ENCODE data around the gene CTNNA2. TPM values are rescaled to one million over a fixed set of nuclear protein-coding genes. Genes with fewer than 3 reads are reported as not detected.

CTNNA2 gene
- total RNA-seq, 5 donors from 2014 or later (not counting 1 experiment from before 2014, with no cell fraction given), result not detected

DNA sequence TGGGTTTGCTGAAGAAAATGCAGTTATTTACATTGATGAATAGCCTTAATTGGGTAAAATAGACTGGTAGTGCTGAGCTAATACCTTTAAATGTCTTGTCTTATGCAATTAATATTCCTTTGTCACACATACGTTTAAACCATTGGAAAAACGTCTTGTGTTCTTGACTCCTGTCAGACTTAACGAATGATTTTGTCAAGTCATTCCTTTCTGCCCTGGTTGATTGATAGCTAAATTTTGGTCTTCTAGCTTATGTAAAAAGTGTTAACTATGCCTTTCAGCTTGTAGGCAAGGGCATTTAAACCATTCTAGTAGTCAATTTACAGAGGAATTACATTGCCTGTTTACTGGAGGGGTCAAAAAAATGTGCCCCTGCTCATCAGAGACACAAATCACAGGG, 897.5 kb downstream of the CTNNA2 start:
- ATAC-seq (replicated peaks in 1 of 4) (no peak), DNase-seq (no peak)
- H3K36me3 Mint-ChIP-seq, result no peaks in the 10 kb centered on the region
- H3K27me3 Mint-ChIP-seq, result no peaks in the 10 kb centered on the region
- peaks cover 3 to 29% (median 16%) of the 10 kb centered on the region in 3 donors for H3K9me3 Mint-ChIP-seq
- Histone ChIP-seq H3K9me3 (no peaks in the 10 kb centered on the region), H3K27me3 (replicated peaks in 1 of 2; ENCODE audit: control insufficient read depth in 2 of 2, extremely low read depth in 1 of 2, insufficient read depth in 2 of 2, low read length in 1 of 2) (no peaks in the 10 kb centered on the region), H3K27ac (ENCODE audit: low read length) (no peak overlapping the region), H3K36me3 (ENCODE audit: control insufficient read depth in 2 of 2, extremely low read depth in 1 of 2, insufficient read depth in 1 of 2, low read length in 1 of 2) (no peaks in the 10 kb centered on the region), H3K4me1 (ENCODE audit: control insufficient read depth in 1 of 2, extremely low read depth in 1 of 2, insufficient read depth in 2 of 2, low read length in 2 of 2) (no peaks in the 10 kb centered on the region), H3K4me3 (ENCODE audit: control insufficient read depth in 1 of 2, extremely low read depth in 1 of 2, low read length in 1 of 2) (no peak overlapping the region)
- POLR2A ChIA-PET, result no interaction called here
- H3K4me3 Mint-ChIP-seq, result no peak overlapping the region
- CTCF ChIA-PET, result no interaction called here
- H3K27ac Mint-ChIP-seq, result no peak overlapping the region
- H3K4me1 Mint-ChIP-seq, result no peaks in the 10 kb centered on the region
- WGBS (ENCODE audit: insufficient coverage), result no CpG with 5 or more reads among the region's 3 CpGs

DNA sequence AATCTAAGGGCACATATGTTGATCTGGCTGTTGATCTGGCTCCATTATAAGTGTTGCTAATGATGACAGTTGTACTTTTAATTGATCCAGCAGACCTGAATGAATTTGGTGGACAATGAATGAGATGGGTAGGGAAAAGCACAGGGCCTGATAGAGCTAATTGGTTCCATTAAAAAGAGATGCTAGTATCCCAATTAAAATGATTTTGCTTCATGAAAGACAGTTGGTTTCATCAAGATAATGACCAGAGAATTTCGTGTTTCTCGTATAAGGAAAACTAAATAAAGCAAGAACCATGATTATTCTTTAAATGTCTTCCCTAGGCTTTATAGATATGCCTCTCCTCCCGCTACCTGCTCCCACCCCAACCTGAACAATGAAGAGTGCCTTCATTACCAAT, 900.3 kb downstream of the CTNNA2 start:
- Histone ChIP-seq H3K4me1 (ENCODE audit: control insufficient read depth in 1 of 2, extremely low read depth in 1 of 2, insufficient read depth in 2 of 2, low read length in 2 of 2) (no peaks in the 10 kb centered on the region), H3K4me3 (ENCODE audit: control insufficient read depth in 1 of 2, extremely low read depth in 1 of 2, low read length in 1 of 2) (no peak overlapping the region), H3K27me3 (replicated peaks in 1 of 2; ENCODE audit: control insufficient read depth in 2 of 2, extremely low read depth in 1 of 2, insufficient read depth in 2 of 2, low read length in 1 of 2) (no peaks in the 10 kb centered on the region), H3K27ac (ENCODE audit: low read length) (no peak overlapping the region), H3K36me3 (ENCODE audit: control insufficient read depth in 2 of 2, extremely low read depth in 1 of 2, insufficient read depth in 1 of 2, low read length in 1 of 2) (no peaks in the 10 kb centered on the region), H3K9me3 (no peaks in the 10 kb centered on the region)
- Mint-ChIP-seq H3K36me3 (no peaks in the 10 kb centered on the region), H3K27ac (no peak overlapping the region), H3K4me1 (no peaks in the 10 kb centered on the region), H3K27me3 (no peaks in the 10 kb centered on the region), H3K9me3 (peaks cover 8 to 38% (median 19%) of the 10 kb centered on the region in 3 donors), H3K4me3 (no peak overlapping the region)
- no peak for ATAC-seq (replicated peaks in 1 of 4)
- ChIA-PET CTCF (no interaction called here), POLR2A (no interaction called here)
- DNase-seq, result no peak
- 100% methylated on average over 2 of the region's 3 CpGs for WGBS (ENCODE audit: insufficient coverage)

DNA sequence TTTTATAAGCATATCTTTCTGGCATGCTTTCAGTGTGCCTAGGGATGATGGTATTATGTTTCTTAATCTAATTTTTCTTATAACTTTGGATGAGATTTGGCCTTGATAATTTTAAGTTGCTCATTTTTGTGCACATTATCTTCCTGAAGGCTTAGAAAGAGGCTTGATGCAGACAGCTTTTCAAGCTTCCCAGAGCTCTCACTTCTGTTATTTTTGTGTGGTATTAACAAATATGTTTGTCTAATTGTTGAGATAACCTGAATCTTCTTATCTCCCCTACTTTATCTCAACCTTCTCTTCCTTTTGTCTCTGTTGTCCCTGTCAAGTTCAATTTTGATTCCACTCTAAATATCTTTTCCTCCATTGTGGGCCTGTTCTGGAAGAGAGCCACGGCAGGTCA, 904.9 kb downstream of the CTNNA2 start:
- ATAC-seq (replicated peaks in 1 of 4) (no peak), DNase-seq (no peak)
- H3K27me3 Mint-ChIP-seq, result no peaks in the 10 kb centered on the region
- Histone ChIP-seq H3K9me3 (no peaks in the 10 kb centered on the region), H3K4me1 (ENCODE audit: control insufficient read depth in 1 of 2, extremely low read depth in 1 of 2, insufficient read depth in 2 of 2, low read length in 2 of 2) (no peaks in the 10 kb centered on the region), H3K27me3 (replicated peaks in 1 of 2; ENCODE audit: control insufficient read depth in 2 of 2, extremely low read depth in 1 of 2, insufficient read depth in 2 of 2, low read length in 1 of 2) (no peaks in the 10 kb centered on the region), H3K27ac (ENCODE audit: low read length) (no peak overlapping the region), H3K36me3 (ENCODE audit: control insufficient read depth in 2 of 2, extremely low read depth in 1 of 2, insufficient read depth in 1 of 2, low read length in 1 of 2) (no peaks in the 10 kb centered on the region), H3K4me3 (ENCODE audit: control insufficient read depth in 1 of 2, extremely low read depth in 1 of 2, low read length in 1 of 2) (no peak overlapping the region)
- ChIA-PET POLR2A (interaction anchor here in 1 of 2 donors (0.5 kb wide), 1 partner anchor 11 kb away, joined by 3 read pairs; no protein-coding TSS in a partner anchor), CTCF (no interaction called here)
- peaks cover 9 to 44% (median 20%) of the 10 kb centered on the region in 3 donors for H3K9me3 Mint-ChIP-seq
- H3K27ac Mint-ChIP-seq, result no peak overlapping the region
- no peaks in the 10 kb centered on the region for H3K4me1 Mint-ChIP-seq
- 100% methylated on average over 1 of the region's 1 CpG for WGBS (ENCODE audit: insufficient coverage)
- H3K36me3 Mint-ChIP-seq, result no peaks in the 10 kb centered on the region
- H3K4me3 Mint-ChIP-seq, result no peak overlapping the region

DNA sequence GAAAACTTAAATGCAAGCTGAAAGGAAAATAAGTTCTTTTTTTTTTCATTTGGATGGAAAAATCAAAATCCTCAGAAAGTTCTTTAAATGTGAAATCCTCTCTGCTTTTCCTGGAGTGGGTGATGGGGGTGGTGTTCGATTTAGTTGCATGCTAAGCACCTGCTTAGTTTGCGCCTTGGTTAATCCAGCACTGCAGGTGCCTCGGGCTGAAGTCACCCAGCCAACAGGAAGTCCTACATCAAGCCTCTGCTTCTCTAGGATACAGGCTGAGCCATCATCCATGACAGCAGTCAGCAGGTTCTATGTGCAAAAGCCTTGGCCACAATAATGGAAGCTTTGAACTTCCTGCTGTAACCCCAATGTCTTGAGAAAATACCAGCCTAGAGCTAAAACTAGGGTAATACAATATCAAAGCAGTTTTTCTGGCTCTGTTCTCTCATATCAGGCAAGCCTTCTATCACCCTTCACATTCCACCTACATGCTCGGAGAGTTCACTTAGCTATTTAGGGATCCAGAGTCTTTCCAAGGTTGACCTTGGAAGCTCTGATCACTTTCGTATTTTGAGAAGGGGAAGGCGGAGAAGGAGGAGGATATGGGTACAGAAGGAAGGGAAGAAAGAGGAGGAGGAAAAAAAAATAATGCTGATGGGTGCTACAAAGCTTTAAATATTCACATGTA, 907.8 kb downstream of the CTNNA2 start:
- Mint-ChIP-seq H3K4me3 (no peak overlapping the region), H3K9me3 (peaks cover 9 to 31% (median 13%) of the 10 kb centered on the region in 3 donors), H3K36me3 (no peaks in the 10 kb centered on the region), H3K27ac (no peak overlapping the region), H3K4me1 (no peaks in the 10 kb centered on the region), H3K27me3 (no peaks in the 10 kb centered on the region)
- Histone ChIP-seq H3K4me1 (ENCODE audit: control insufficient read depth in 1 of 2, extremely low read depth in 1 of 2, insufficient read depth in 2 of 2, low read length in 2 of 2) (no peaks in the 10 kb centered on the region), H3K27ac (ENCODE audit: low read length) (no peak overlapping the region), H3K9me3 (no peaks in the 10 kb centered on the region), H3K36me3 (ENCODE audit: control insufficient read depth in 2 of 2, extremely low read depth in 1 of 2, insufficient read depth in 1 of 2, low read length in 1 of 2) (no peaks in the 10 kb centered on the region), H3K27me3 (replicated peaks in 1 of 2; ENCODE audit: control insufficient read depth in 2 of 2, extremely low read depth in 1 of 2, insufficient read depth in 2 of 2, low read length in 1 of 2) (no peaks in the 10 kb centered on the region), H3K4me3 (ENCODE audit: control insufficient read depth in 1 of 2, extremely low read depth in 1 of 2, low read length in 1 of 2) (no peak overlapping the region)
- 61% methylated on average over 3 of the region's 6 CpGs for WGBS (ENCODE audit: insufficient coverage)
- DNase-seq (no peak), ATAC-seq (replicated peaks in 1 of 4) (no peak)
- POLR2A ChIA-PET, result interaction anchor here (0.6 to 0.7 kb wide), 2 partner anchors 363 to 534 kb away, joined by 3 read pairs; no protein-coding TSS in a partner anchor
- CTCF ChIA-PET, result no interaction called here

DNA sequence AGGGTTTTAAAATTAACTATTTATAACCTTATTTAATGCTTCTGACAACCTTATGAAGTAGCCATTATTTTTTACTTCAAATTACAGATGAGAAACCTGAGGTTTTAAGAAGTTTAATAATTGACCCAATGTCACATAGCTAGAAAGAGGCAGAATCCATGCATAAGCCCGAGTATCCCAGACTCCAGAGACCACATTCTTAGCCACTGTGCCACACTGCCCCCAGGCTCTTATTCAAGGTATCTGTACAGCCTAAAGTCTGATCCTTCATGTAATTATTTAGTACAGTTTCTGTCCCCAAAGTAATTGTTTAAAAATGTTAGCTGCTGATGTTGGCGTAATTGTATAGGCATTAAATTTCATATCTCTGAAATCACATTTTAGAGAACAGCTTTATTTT, 916.4 kb downstream of the CTNNA2 start:
- Mint-ChIP-seq H3K27me3 (no peaks in the 10 kb centered on the region), H3K9me3 (peaks cover 6 to 21% (median 17%) of the 10 kb centered on the region in 3 donors), H3K4me1 (no peaks in the 10 kb centered on the region), H3K4me3 (no peak overlapping the region), H3K36me3 (no peaks in the 10 kb centered on the region), H3K27ac (no peak overlapping the region)
- no peaks in the 10 kb centered on the region for H3K27me3 ChIP-seq (replicated peaks in 1 of 2; ENCODE audit: control insufficient read depth in 2 of 2, extremely low read depth in 1 of 2, insufficient read depth in 2 of 2, low read length in 1 of 2)
- no peaks in the 10 kb centered on the region for H3K4me1 ChIP-seq (ENCODE audit: control insufficient read depth in 1 of 2, extremely low read depth in 1 of 2, insufficient read depth in 2 of 2, low read length in 2 of 2)
- H3K4me3 ChIP-seq (ENCODE audit: control insufficient read depth in 1 of 2, extremely low read depth in 1 of 2, low read length in 1 of 2), result no peak overlapping the region
- ATAC-seq (replicated peaks in 1 of 4), result no peak
- H3K36me3 ChIP-seq (ENCODE audit: control insufficient read depth in 2 of 2, extremely low read depth in 1 of 2, insufficient read depth in 1 of 2, low read length in 1 of 2), result no peaks in the 10 kb centered on the region
- no peak overlapping the region for H3K27ac ChIP-seq (ENCODE audit: low read length)
- no peak for DNase-seq
- ChIA-PET POLR2A (interaction anchor here in 1 of 2 donors (0.6 kb wide), 1 partner anchor 11 kb away, joined by 3 read pairs; no protein-coding TSS in a partner anchor), CTCF (no interaction called here)
- H3K9me3 ChIP-seq, result no peaks in the 10 kb centered on the region
- WGBS (ENCODE audit: insufficient coverage), result no CpG with 5 or more reads among the region's 2 CpGs

DNA sequence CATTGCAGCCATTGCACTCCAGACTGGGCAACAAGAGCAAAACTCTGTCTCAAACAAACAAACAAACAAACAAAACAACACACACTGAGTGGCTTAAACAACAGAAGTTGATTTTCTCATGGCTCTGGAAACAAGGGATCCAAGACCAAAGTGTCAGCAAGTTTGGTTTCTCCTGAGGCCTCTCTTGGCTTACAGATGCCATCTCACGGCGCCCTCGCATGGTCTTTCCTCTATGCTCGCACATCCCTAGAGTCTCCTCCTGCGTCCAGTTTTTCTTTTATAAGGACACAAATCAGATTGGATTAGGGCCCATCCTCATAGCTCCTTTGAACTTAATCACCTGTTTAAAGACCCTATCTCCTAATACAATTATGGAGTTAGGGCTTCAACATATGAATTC, 925.1 kb downstream of the CTNNA2 start:
- no peaks in the 10 kb centered on the region for H3K36me3 Mint-ChIP-seq
- H3K4me1 ChIP-seq (ENCODE audit: control insufficient read depth in 1 of 2, extremely low read depth in 1 of 2, insufficient read depth in 2 of 2, low read length in 2 of 2), result no peaks in the 10 kb centered on the region
- no peak for ATAC-seq (replicated peaks in 1 of 4)
- H3K4me3 Mint-ChIP-seq, result no peak overlapping the region
- no peak overlapping the region for H3K27ac Mint-ChIP-seq
- H3K4me3 ChIP-seq (ENCODE audit: control insufficient read depth in 1 of 2, extremely low read depth in 1 of 2, low read length in 1 of 2), result no peak overlapping the region
- ChIA-PET CTCF (no interaction called here), POLR2A (no interaction called here)
- H3K27me3 Mint-ChIP-seq, result no peaks in the 10 kb centered on the region
- no CpG with 5 or more reads among the region's 5 CpGs for WGBS (ENCODE audit: insufficient coverage)
- no peaks in the 10 kb centered on the region for H3K4me1 Mint-ChIP-seq
- H3K9me3 Mint-ChIP-seq, result peaks cover 0 to 23% (median 5%) of the 10 kb centered on the region in 3 donors
- H3K36me3 ChIP-seq (ENCODE audit: control insufficient read depth in 2 of 2, extremely low read depth in 1 of 2, insufficient read depth in 1 of 2, low read length in 1 of 2), result no peaks in the 10 kb centered on the region
- no peaks in the 10 kb centered on the region for H3K9me3 ChIP-seq
- H3K27ac ChIP-seq (ENCODE audit: low read length), result no peak overlapping the region
- no peaks in the 10 kb centered on the region for H3K27me3 ChIP-seq (replicated peaks in 1 of 2; ENCODE audit: control insufficient read depth in 2 of 2, extremely low read depth in 1 of 2, insufficient read depth in 2 of 2, low read length in 1 of 2)
- no peak for DNase-seq
